ENCODE measurements around the gene ACSL5.

GRCh38 chr10:112409755-112410154 is 35.8 kb downstream of the ACSL5 start:
- no peak for TF ChIP-seq CTCF (conservative IDR thresholded peaks at IDR 0.05; ENCODE audit: low read depth, low read length)
- no peak for TF ChIP-seq EZH2 (IDR thresholded peaks at IDR 0.05; ENCODE audit: low read length, unreplicated experiment)

Data from PC-3 (cell line).